ENCODE data around the gene KRTAP9-1.

The KRTAP9-1 gene

DNA sequence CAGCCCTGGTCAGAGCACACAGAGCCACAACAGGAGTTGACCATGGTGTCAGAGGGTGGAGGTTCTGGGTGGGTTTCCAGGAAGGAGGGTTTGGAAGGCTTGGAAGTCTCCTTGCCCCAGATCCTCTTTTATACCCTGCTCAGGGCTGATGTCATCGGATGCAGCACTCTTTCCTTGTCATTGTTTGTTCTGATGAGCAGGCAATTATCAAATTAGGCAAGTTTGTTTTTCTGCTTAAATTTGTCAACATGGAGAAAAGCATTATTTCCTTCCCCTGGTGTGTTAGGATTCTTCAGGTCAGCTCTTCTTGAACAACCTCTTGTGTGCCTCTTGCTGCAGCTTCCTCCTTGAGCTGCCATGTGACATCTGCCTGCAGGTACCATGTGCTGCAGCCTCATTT lies 29.0 kb upstream of the KRTAP9-1 start, which contains the start of gene KRTAP4-4:
KRTAP4-4 (minus strand) TSS at position 101 of the 400 bp plus-strand sequence; CDS start at position 44, 57 bp downstream.
- Histone ChIP-seq H2BK15ac (ENCODE audit: low read depth, poor library complexity, severe bottlenecking) (no peak within 1 kb of the TSS), H3K27ac (ENCODE audit: low read length, poor library complexity, severe bottlenecking) (no peak within 1 kb of the TSS), H3K4me3 (ENCODE audit: insufficient read depth in 1 of 2, low read depth in 1 of 2, low read length in 2 of 2) (no peak within 1 kb of the TSS), H3K14ac (ENCODE audit: low read length in 2 of 2) (peak within 1 kb of the TSS in 1 of 2 experiments; percentile 93), H3K9ac (ENCODE audit: low read length) (no peak within 1 kb of the TSS), H4K8ac (ENCODE audit: low read length) (no peak within 1 kb of the TSS), H3K4ac (ENCODE audit: low read depth in 1 of 2, low read length in 2 of 2) (peak within 1 kb of the TSS in 1 of 2 experiments; percentile 2), H3K9me3 (ENCODE audit: control insufficient read depth, low read length) (no peaks in the 10 kb centered on the region), H2AK5ac (ENCODE audit: low read length, severe bottlenecking) (no peak within 1 kb of the TSS), H3K79me1 (replicated peaks; ENCODE audit: low read length, poor library complexity, severe bottlenecking) (no peaks in the 10 kb centered on the region), H2BK120ac (ENCODE audit: low read depth, low read length) (no peak within 1 kb of the TSS), H2AFZ (ENCODE audit: low read depth, low read length) (no peak within 1 kb of the TSS), H3K4me1 (ENCODE audit: control insufficient read depth, insufficient read depth, low read depth, low read length) (peaks cover 4% of the 10 kb centered on the region), H3K23ac (ENCODE audit: low read length in 2 of 2) (peak within 1 kb of the TSS in 1 of 2 experiments; percentile 72), H4K91ac (ENCODE audit: low read length) (no peak within 1 kb of the TSS), H2BK12ac (ENCODE audit: low read length in 2 of 2) (no peak within 1 kb of the TSS), H2BK5ac (ENCODE audit: low read depth, low read length, poor library complexity, severe bottlenecking) (no peak within 1 kb of the TSS), H3K4me2 (ENCODE audit: low read length, poor library complexity, severe bottlenecking) (no peak within 1 kb of the TSS), H3K36me3 (ENCODE audit: control insufficient read depth in 1 of 2, insufficient read depth in 2 of 2, low read depth in 1 of 2, low read length in 2 of 2) (peaks cover 0 to 4% of the 10 kb centered on the region in 2 experiments), H3K27me3 (ENCODE audit: control insufficient read depth in 1 of 2, insufficient read depth in 1 of 2, low read length in 2 of 2) (no peaks in the 10 kb centered on the region), H3K18ac (ENCODE audit: low read depth in 1 of 2, low read length in 2 of 2) (no peak within 1 kb of the TSS)
- DNase-seq: no peak
- WGBS: 100% methylated on average over 1 of the region's 1 CpG

DNA sequence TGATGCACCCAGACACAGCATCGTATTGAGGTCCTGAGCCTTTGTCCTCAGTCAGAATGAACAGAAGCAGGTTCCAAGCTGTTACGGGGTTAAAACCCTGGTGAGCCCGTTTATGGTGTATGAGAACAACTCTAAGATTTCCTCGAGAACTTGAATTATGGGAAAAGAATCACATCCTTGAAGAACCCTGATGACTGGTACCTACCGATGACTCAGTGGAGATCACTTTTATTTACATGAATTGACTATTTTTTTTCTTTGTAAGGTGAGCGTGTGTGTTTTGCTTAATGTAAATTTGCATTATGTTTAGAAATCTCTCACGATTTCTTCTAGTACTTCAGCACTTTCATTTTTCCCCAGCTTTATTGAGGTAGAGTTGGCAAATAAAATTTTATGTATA lies 25.9 kb upstream of the KRTAP9-1 start:
- Histone ChIP-seq H3K27ac (ENCODE audit: low read length, poor library complexity, severe bottlenecking) (no peak overlapping the region), H2BK12ac (ENCODE audit: low read length in 2 of 2) (no peak overlapping the region), H2BK15ac (ENCODE audit: low read depth, poor library complexity, severe bottlenecking) (no peak overlapping the region), H3K14ac (ENCODE audit: low read length in 2 of 2) (no peak overlapping the region), H4K8ac (ENCODE audit: low read length) (no peak overlapping the region), H3K4ac (ENCODE audit: low read depth in 1 of 2, low read length in 2 of 2) (no peak overlapping the region), H3K9ac (ENCODE audit: low read length) (no peak overlapping the region), H3K9me3 (ENCODE audit: control insufficient read depth, low read length) (no peaks in the 10 kb centered on the region), H4K91ac (ENCODE audit: low read length) (no peak overlapping the region), H2AK5ac (ENCODE audit: low read length, severe bottlenecking) (no peak overlapping the region), H3K79me1 (replicated peaks; ENCODE audit: low read length, poor library complexity, severe bottlenecking) (no peaks in the 10 kb centered on the region), H2BK5ac (ENCODE audit: low read depth, low read length, poor library complexity, severe bottlenecking) (no peak overlapping the region), H3K27me3 (ENCODE audit: control insufficient read depth in 1 of 2, insufficient read depth in 1 of 2, low read length in 2 of 2) (no peaks in the 10 kb centered on the region), H3K23ac (ENCODE audit: low read length in 2 of 2) (no peak overlapping the region), H3K4me3 (ENCODE audit: insufficient read depth in 1 of 2, low read depth in 1 of 2, low read length in 2 of 2) (no peak overlapping the region), H3K4me1 (ENCODE audit: control insufficient read depth, insufficient read depth, low read depth, low read length) (peaks cover 7% of the 10 kb centered on the region), H3K18ac (ENCODE audit: low read depth in 1 of 2, low read length in 2 of 2) (no peak overlapping the region), H2AFZ (ENCODE audit: low read depth, low read length) (no peak overlapping the region), H3K4me2 (ENCODE audit: low read length, poor library complexity, severe bottlenecking) (no peak overlapping the region), H3K36me3 (ENCODE audit: control insufficient read depth in 1 of 2, insufficient read depth in 2 of 2, low read depth in 1 of 2, low read length in 2 of 2) (peaks cover 0 to 4% of the 10 kb centered on the region in 2 experiments), H2BK120ac (ENCODE audit: low read depth, low read length) (no peak overlapping the region)
- 82% methylated on average over 5 of the region's 7 CpGs for WGBS
- no peak for DNase-seq

DNA sequence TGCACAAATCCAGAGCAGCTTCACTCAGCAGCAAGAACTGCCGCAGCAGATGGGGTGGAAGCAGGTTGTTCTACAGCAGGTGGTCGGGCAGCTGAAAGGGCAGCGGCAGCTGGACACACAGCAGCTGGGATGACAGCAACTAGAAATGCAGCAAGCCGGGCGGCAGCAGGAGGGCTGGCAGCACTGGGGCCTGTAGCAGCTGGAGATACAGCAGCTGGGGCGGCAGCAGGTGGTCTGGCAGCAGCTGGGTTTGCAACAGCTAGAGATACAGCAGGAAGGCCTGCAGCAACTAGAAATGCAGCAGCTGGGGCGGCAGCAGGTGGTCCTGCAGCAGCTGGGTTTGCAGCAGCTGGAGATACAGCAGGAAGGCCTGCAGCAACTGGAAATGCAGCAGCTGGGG lies 22.1 kb upstream of the KRTAP9-1 start:
- Histone ChIP-seq H2BK5ac (ENCODE audit: low read depth, low read length, poor library complexity, severe bottlenecking) (no peak overlapping the region), H3K4me3 (ENCODE audit: insufficient read depth in 1 of 2, low read depth in 1 of 2, low read length in 2 of 2) (no peak overlapping the region), H3K23ac (ENCODE audit: low read length in 2 of 2) (no peak overlapping the region), H3K4me2 (ENCODE audit: low read length, poor library complexity, severe bottlenecking) (no peak overlapping the region), H3K27me3 (ENCODE audit: control insufficient read depth in 1 of 2, insufficient read depth in 1 of 2, low read length in 2 of 2) (no peaks in the 10 kb centered on the region), H3K18ac (ENCODE audit: low read depth in 1 of 2, low read length in 2 of 2) (no peak overlapping the region), H4K8ac (ENCODE audit: low read length) (no peak overlapping the region), H3K27ac (ENCODE audit: low read length, poor library complexity, severe bottlenecking) (no peak overlapping the region), H2AK5ac (ENCODE audit: low read length, severe bottlenecking) (no peak overlapping the region), H2BK120ac (ENCODE audit: low read depth, low read length) (no peak overlapping the region), H3K9me3 (ENCODE audit: control insufficient read depth, low read length) (no peaks in the 10 kb centered on the region), H3K14ac (ENCODE audit: low read length in 2 of 2) (no peak overlapping the region), H2AFZ (ENCODE audit: low read depth, low read length) (no peak overlapping the region), H3K9ac (ENCODE audit: low read length) (no peak overlapping the region), H3K79me1 (replicated peaks; ENCODE audit: low read length, poor library complexity, severe bottlenecking) (no peaks in the 10 kb centered on the region), H3K36me3 (ENCODE audit: control insufficient read depth in 1 of 2, insufficient read depth in 2 of 2, low read depth in 1 of 2, low read length in 2 of 2) (no peaks in the 10 kb centered on the region), H2BK12ac (ENCODE audit: low read length in 2 of 2) (no peak overlapping the region), H3K4me1 (ENCODE audit: control insufficient read depth, insufficient read depth, low read depth, low read length) (peaks cover 3% of the 10 kb centered on the region), H4K91ac (ENCODE audit: low read length) (no peak overlapping the region), H2BK15ac (ENCODE audit: low read depth, poor library complexity, severe bottlenecking) (no peak overlapping the region), H3K4ac (ENCODE audit: low read depth in 1 of 2, low read length in 2 of 2) (no peak overlapping the region)
- no peak for DNase-seq
- WGBS: 92% methylated on average over 7 of the region's 7 CpGs

DNA sequence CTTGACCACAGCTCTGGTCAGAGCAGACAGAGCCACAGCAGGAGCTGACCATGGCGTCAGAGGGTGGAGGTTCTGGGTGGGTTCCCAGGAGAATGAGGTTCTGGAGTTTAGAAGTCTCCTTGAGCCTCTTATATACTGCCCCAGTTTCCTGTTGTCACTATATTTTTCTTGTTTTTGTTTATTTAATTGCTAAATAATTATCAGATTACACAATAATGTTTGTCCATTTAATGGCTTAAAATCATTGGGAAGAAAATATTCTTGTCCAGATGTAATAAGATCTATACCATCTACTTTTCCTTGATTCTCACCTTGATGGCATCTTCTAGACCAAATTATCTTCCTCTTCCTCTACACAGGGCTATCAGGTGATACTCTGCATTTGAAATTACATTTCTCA lies 21.6 kb upstream of the KRTAP9-1 start, which contains the start of gene KRTAP4-3:
KRTAP4-3 (minus strand) TSS at position 101 of the 400 bp plus-strand sequence; CDS start at position 52, 49 bp downstream.
- Histone ChIP-seq H3K18ac (ENCODE audit: low read depth in 1 of 2, low read length in 2 of 2) (no peak within 1 kb of the TSS), H3K9ac (ENCODE audit: low read length) (no peak within 1 kb of the TSS), H2BK12ac (ENCODE audit: low read length in 2 of 2) (no peak within 1 kb of the TSS), H3K4ac (ENCODE audit: low read depth in 1 of 2, low read length in 2 of 2) (no peak within 1 kb of the TSS), H3K27ac (ENCODE audit: low read length, poor library complexity, severe bottlenecking) (no peak within 1 kb of the TSS), H2AK5ac (ENCODE audit: low read length, severe bottlenecking) (no peak within 1 kb of the TSS), H2AFZ (ENCODE audit: low read depth, low read length) (no peak within 1 kb of the TSS), H3K36me3 (ENCODE audit: control insufficient read depth in 1 of 2, insufficient read depth in 2 of 2, low read depth in 1 of 2, low read length in 2 of 2) (no peaks in the 10 kb centered on the region), H3K79me1 (replicated peaks; ENCODE audit: low read length, poor library complexity, severe bottlenecking) (no peaks in the 10 kb centered on the region), H3K4me2 (ENCODE audit: low read length, poor library complexity, severe bottlenecking) (no peak within 1 kb of the TSS), H3K4me1 (ENCODE audit: control insufficient read depth, insufficient read depth, low read depth, low read length) (peaks cover 3% of the 10 kb centered on the region), H3K23ac (ENCODE audit: low read length in 2 of 2) (no peak within 1 kb of the TSS), H3K9me3 (ENCODE audit: control insufficient read depth, low read length) (no peaks in the 10 kb centered on the region), H2BK5ac (ENCODE audit: low read depth, low read length, poor library complexity, severe bottlenecking) (no peak within 1 kb of the TSS), H2BK15ac (ENCODE audit: low read depth, poor library complexity, severe bottlenecking) (no peak within 1 kb of the TSS), H2BK120ac (ENCODE audit: low read depth, low read length) (no peak within 1 kb of the TSS), H3K14ac (ENCODE audit: low read length in 2 of 2) (no peak within 1 kb of the TSS), H3K27me3 (ENCODE audit: control insufficient read depth in 1 of 2, insufficient read depth in 1 of 2, low read length in 2 of 2) (no peaks in the 10 kb centered on the region), H3K4me3 (ENCODE audit: insufficient read depth in 1 of 2, low read depth in 1 of 2, low read length in 2 of 2) (no peak within 1 kb of the TSS), H4K91ac (ENCODE audit: low read length) (no peak within 1 kb of the TSS), H4K8ac (ENCODE audit: low read length) (no peak within 1 kb of the TSS)
- no peak for DNase-seq
- WGBS: no CpG with 5 or more reads among the region's 1 CpG

Measured in mesenchymal stem cell (in vitro differentiated cells and primary cell).